DOHH2 (cell line): ENCODE data around the gene EDEM2.
"Not testable (repeated sequence)": the region's sequence is repeated elsewhere in the genome, so short reads cannot be mapped to it uniquely, and the experiment has no call there.

Source experiments
- H3F3A ChIP-seq: fragments of 200-600 bp; sonication (generic), shearing (Covaris generic); 2 replicates; pipeline ENCODE4 v1.6.0; 2016; ENCODE audit warnings: antibody characterized with exemption, mild to moderate bottlenecking; ENCODE audit not compliant: control insufficient read depth, insufficient read depth
- H3K27ac ChIP-seq: fragments of 200-600 bp; sonication (generic); 2 replicates; pipeline ENCODE4 v1.5.1; 2014; ENCODE audit warnings: low read depth, mild to moderate bottlenecking, low read length, moderate library complexity
- H3K27me3 ChIP-seq: fragments of 200-600 bp; sonication (generic); 2 replicates; pipeline ENCODE4 v1.6.1; 2014; ENCODE audit warnings: mild to moderate bottlenecking, low read length, mixed read lengths; ENCODE audit not compliant: control insufficient read depth
- H3K36me3 ChIP-seq: fragments of 200-600 bp; sonication (generic); 2 replicates; pipeline ENCODE4 v1.6.1; 2014; ENCODE audit warnings: mild to moderate bottlenecking, low read length, moderate library complexity, mixed read lengths; ENCODE audit not compliant: control insufficient read depth
- H3K4me1 ChIP-seq: fragments of 200-600 bp; sonication (generic); 2 replicates; pipeline ENCODE4 v1.6.1; 2014; ENCODE audit warnings: mild to moderate bottlenecking, low read length, mixed read lengths; ENCODE audit not compliant: control insufficient read depth
- H3K4me2 ChIP-seq: fragments of 200-600 bp; sonication (generic); 2 replicates; pipeline ENCODE4 v1.6.0; 2014; ENCODE audit warnings: mild to moderate bottlenecking, low read length, moderate library complexity
- H3K4me3 ChIP-seq: fragments of 200-600 bp; sonication (generic); 2 replicates; pipeline ENCODE4 v1.5.1; 2014; ENCODE audit warnings: mild to moderate bottlenecking, low read length, mixed read lengths
- H3K79me2 ChIP-seq: fragments of 200-600 bp; sonication (generic); 2 replicates; pipeline ENCODE4 v1.6.1; 2014; ENCODE audit warnings: mild to moderate bottlenecking, low read length, mixed read lengths; ENCODE audit not compliant: control insufficient read depth
- H3K9me2 ChIP-seq: fragments of 200-600 bp; sonication (generic); replicated peaks from 2 replicates; pipeline ENCODE4 v1.6.1; 2014; ENCODE audit warnings: mild to moderate bottlenecking, low read length, mixed read lengths; ENCODE audit not compliant: control insufficient read depth
- H3K9me3 ChIP-seq: fragments of 200-600 bp; sonication (generic); 2 replicates; pipeline ENCODE4 v1.6.1; 2014; ENCODE audit warnings: antibody characterized with exemption, low read length, mixed read lengths; ENCODE audit not compliant: control insufficient read depth, insufficient read depth
- H4K20me1 ChIP-seq: fragments of 200-600 bp; sonication (generic); 2 replicates; pipeline ENCODE4 v1.6.0; 2014; ENCODE audit warnings: low read depth, mild to moderate bottlenecking, antibody characterized with exemption, low read length, moderate library complexity; ENCODE audit not compliant: control insufficient read depth, insufficient read depth
- EZH2phosphoT487 ChIP-seq: fragments of 200-600 bp; sonication (generic); IDR thresholded peaks from 2 replicates; pipeline ENCODE4 v1.6.1; 2017; ENCODE audit warnings: borderline replicate concordance, mild to moderate bottlenecking, antibody characterized with exemption, low read length, moderate library complexity, mixed read lengths
- TF ChIP-seq, protein P1 (sequence below): fragments of 200-600 bp; sonication (generic); IDR thresholded peaks from one replicate; pipeline ENCODE4 v1.5.1; 2014; ENCODE audit warnings: antibody characterized with exemption, mild to moderate bottlenecking, low read depth, low read length; ENCODE audit not compliant: poor library complexity, severe bottlenecking

The EDEM2 gene

DNA sequence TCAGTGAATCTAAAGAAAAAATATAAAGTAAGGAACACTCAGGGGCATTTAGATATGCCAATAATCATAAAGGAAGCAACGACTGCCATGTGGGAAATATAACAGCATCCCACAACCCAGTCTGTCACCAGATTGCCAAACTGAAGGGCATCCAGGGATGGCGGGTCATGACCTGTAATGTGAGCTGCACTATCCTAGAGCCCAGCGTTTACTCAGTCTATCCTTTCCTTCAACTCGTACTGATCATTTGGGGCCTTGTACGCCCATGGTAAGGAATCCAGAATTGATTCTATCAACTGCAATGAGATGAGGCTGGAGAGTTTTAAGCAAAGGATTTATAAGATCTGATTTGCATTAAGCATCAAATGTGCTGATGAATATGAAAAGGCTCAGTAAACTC lies 59.8 kb downstream of the EDEM2 start:
- no peak overlapping the region for H3K4me2 ChIP-seq
- peaks cover 5% of the 10 kb centered on the region; the same call in 1 of the 2 replicates for H3F3A ChIP-seq
- H3K4me3 ChIP-seq = no peak overlapping the region
- H3K9me2 ChIP-seq = no peaks in the 10 kb centered on the region
- H3K36me3 ChIP-seq = peaks cover 14% of the 10 kb centered on the region; the same call in 1 of the 2 replicates
- peaks cover 12% of the 10 kb centered on the region; the same call in 1 of the 2 replicates for H4K20me1 ChIP-seq
- TF ChIP-seq, protein P1, sequence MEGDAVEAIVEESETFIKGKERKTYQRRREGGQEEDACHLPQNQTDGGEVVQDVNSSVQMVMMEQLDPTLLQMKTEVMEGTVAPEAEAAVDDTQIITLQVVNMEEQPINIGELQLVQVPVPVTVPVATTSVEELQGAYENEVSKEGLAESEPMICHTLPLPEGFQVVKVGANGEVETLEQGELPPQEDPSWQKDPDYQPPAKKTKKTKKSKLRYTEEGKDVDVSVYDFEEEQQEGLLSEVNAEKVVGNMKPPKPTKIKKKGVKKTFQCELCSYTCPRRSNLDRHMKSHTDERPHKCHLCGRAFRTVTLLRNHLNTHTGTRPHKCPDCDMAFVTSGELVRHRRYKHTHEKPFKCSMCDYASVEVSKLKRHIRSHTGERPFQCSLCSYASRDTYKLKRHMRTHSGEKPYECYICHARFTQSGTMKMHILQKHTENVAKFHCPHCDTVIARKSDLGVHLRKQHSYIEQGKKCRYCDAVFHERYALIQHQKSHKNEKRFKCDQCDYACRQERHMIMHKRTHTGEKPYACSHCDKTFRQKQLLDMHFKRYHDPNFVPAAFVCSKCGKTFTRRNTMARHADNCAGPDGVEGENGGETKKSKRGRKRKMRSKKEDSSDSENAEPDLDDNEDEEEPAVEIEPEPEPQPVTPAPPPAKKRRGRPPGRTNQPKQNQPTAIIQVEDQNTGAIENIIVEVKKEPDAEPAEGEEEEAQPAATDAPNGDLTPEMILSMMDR = no peak
- no peak for TF ChIP-seq EZH2phosphoT487
- no peak overlapping the region for H3K27ac ChIP-seq
- no peaks in the 10 kb centered on the region for H3K27me3 ChIP-seq
- peaks cover 92% of the 10 kb centered on the region for H3K79me2 ChIP-seq
- peaks cover 15% of the 10 kb centered on the region for H3K4me1 ChIP-seq
- no peaks in the 10 kb centered on the region for H3K9me3 ChIP-seq

- TF ChIP-seq EZH2phosphoT487 = no peak
- TF ChIP-seq, protein P1 = no peak
- peaks cover 7% of the 10 kb centered on the region; the same call in 1 of the 2 replicates for H3K36me3 ChIP-seq
- H3K9me3 ChIP-seq = no peaks in the 10 kb centered on the region
- no peaks in the 10 kb centered on the region for H3K9me2 ChIP-seq
- H3K27ac ChIP-seq = no peak overlapping the region
- no peaks in the 10 kb centered on the region for H3K27me3 ChIP-seq
- H3K4me3 ChIP-seq = no peak overlapping the region
- H3K4me2 ChIP-seq = no peak overlapping the region
- peaks cover 5% of the 10 kb centered on the region; the same call in 1 of the 2 replicates for H4K20me1 ChIP-seq
- H3K79me2 ChIP-seq = peaks cover 91% of the 10 kb centered on the region
- peaks cover 5% of the 10 kb centered on the region; the same call in 1 of the 2 replicates for H3F3A ChIP-seq
- H3K4me1 ChIP-seq = peaks cover 2% of the 10 kb centered on the region
These were observed 61.5 kb downstream of the EDEM2 start for GRCh38 chr20:35085477-35086225.

DNA sequence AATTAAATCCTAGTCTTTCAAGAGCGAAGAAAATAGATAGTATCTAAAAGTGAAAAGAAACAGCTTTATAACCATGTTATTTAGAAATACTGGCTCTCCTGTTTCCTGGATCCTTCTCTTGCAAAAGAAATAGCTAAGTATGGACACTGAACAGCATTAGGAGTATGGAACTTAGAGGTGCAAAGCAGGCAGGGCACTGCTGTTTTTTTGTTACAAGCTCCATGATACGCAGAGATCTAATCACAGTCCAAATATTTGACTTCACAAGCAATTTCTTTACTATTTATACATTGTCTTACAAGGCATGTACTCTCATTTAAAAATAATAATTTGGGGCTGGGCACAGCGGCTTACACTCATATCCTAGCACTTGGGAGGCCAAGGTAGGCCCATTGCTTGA lies 62.1 kb downstream of the EDEM2 start:
- Histone ChIP-seq H3F3A (peaks cover 5% of the 10 kb centered on the region; the same call in 1 of the 2 replicates), H3K27ac (no peak overlapping the region), H3K36me3 (peaks cover 7% of the 10 kb centered on the region; the same call in 1 of the 2 replicates), H3K79me2 (peaks cover 91% of the 10 kb centered on the region), H3K9me3 (no peaks in the 10 kb centered on the region), H4K20me1 (peaks cover 3% of the 10 kb centered on the region; the same call in 1 of the 2 replicates), H3K9me2 (no peaks in the 10 kb centered on the region), H3K4me2 (no peak overlapping the region), H3K4me3 (no peak overlapping the region), H3K27me3 (no peaks in the 10 kb centered on the region), H3K4me1 (no peaks in the 10 kb centered on the region)
- TF ChIP-seq, protein P1 = no peak
- TF ChIP-seq EZH2phosphoT487 = no peak

DNA sequence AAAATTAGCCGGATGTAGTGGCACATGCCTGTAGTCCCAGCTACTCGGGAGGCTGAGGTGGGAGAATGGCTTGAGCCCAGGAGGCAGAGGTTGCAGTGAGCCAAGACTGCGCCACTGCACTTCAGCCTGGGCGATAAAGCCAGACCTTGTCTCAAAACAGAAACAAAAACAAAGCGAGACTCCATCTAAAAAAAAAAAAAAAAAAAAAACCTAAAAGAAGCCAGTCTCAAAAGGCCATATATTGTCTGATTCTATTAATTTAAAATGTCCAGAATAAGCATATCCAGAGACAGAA lies 66.8 kb downstream of the EDEM2 start:
- H3K79me2 ChIP-seq = peaks cover 73% of the 10 kb centered on the region
- not testable (repeated sequence) for H3F3A ChIP-seq, H3K27ac ChIP-seq, H3K27me3 ChIP-seq, H3K9me2 ChIP-seq, H3K4me2 ChIP-seq, H3K4me3 ChIP-seq, H3K4me1 ChIP-seq, H4K20me1 ChIP-seq, H3K9me3 ChIP-seq
- H3K36me3 ChIP-seq = peaks cover 19% of the 10 kb centered on the region
